Mesenchymal stem cell (in vitro differentiated cells and primary cell): ENCODE results near the gene UGCG.
"Not testable (repeated sequence)": the region's sequence is repeated elsewhere in the genome, so short reads cannot be mapped to it uniquely, and the experiment has no call there.

Source experiments
- DNase-seq: peaks from one replicate; pipeline ENCODE4 v3.0.0-alpha.2; 2013
- H2AFZ ChIP-seq: one replicate; pipeline ENCODE4 v1.6.1; 2013; ENCODE audit warnings: low read depth, mild to moderate bottlenecking, control low read depth, inconsistent platforms, low read length, moderate library complexity
- H2AK5ac ChIP-seq: 2 replicates; pipeline ENCODE4 v1.6.1; 2013; ENCODE audit warnings: low read length, moderate library complexity, mild to moderate bottlenecking, inconsistent platforms; ENCODE audit not compliant: severe bottlenecking
- H2BK120ac ChIP-seq: one replicate; pipeline ENCODE4 v1.6.1; 2013; ENCODE audit warnings: low read depth, mild to moderate bottlenecking, inconsistent platforms, low read length, moderate library complexity
- H2BK12ac ChIP-seq, 2 experiments: one replicate each; pipeline ENCODE4 v1.6.1; 2013; ENCODE audit warnings: inconsistent platforms in 2 of 2, low read length in 2 of 2, mild to moderate bottlenecking in 2 of 2, moderate library complexity in 2 of 2, control low read depth in 1 of 2
- H2BK15ac ChIP-seq: one replicate; pipeline ENCODE4 v1.6.1; 2013; ENCODE audit warnings: mild to moderate bottlenecking, low read depth, inconsistent platforms; ENCODE audit not compliant: poor library complexity, severe bottlenecking
- H2BK5ac ChIP-seq: 2 replicates; pipeline ENCODE4 v1.6.1; 2013; ENCODE audit warnings: low read depth, mild to moderate bottlenecking, low read length, control low read depth, inconsistent platforms; ENCODE audit not compliant: poor library complexity, severe bottlenecking
- H3K14ac ChIP-seq, 2 experiments: one replicate each; pipeline ENCODE4 v1.6.1; 2013; ENCODE audit warnings: inconsistent platforms in 2 of 2, low read length in 2 of 2, control low read depth in 1 of 2, mild to moderate bottlenecking in 1 of 2, moderate library complexity in 1 of 2
- H3K18ac ChIP-seq, 2 experiments: one replicate each; pipeline ENCODE4 v1.6.1; 2013; ENCODE audit warnings: inconsistent platforms in 2 of 2, low read length in 2 of 2, control low read depth in 1 of 2, low read depth in 1 of 2, mild to moderate bottlenecking in 1 of 2
- H3K23ac ChIP-seq, 2 experiments: one replicate each; pipeline ENCODE4 v1.6.1; 2013; ENCODE audit warnings: inconsistent platforms in 2 of 2, low read length in 2 of 2, mild to moderate bottlenecking in 2 of 2, moderate library complexity in 2 of 2, control low read depth in 1 of 2
- H3K27ac ChIP-seq: 2 replicates; pipeline ENCODE4 v1.5.1; 2013; ENCODE audit warnings: mild to moderate bottlenecking, moderate library complexity, low read length, control low read depth, inconsistent platforms; ENCODE audit not compliant: poor library complexity, severe bottlenecking
- H3K27me3 ChIP-seq, 2 experiments: 2 replicates each; pipeline versions ENCODE4 v1.6.1 to v1.7.0; 2013; ENCODE audit warnings: low read length in 2 of 2, mild to moderate bottlenecking in 2 of 2, moderate library complexity in 2 of 2, control low read depth in 1 of 2, inconsistent platforms in 1 of 2; ENCODE audit not compliant: control insufficient read depth in 1 of 2, insufficient read depth in 1 of 2
- H3K36me3 ChIP-seq, 2 experiments: 2 replicates each; pipeline versions ENCODE4 v1.6.1 to v1.7.0; 2013; ENCODE audit warnings: low read length in 2 of 2, control low read depth in 1 of 2, inconsistent platforms in 1 of 2, low read depth in 1 of 2, mild to moderate bottlenecking in 1 of 2; ENCODE audit not compliant: insufficient read depth in 2 of 2, control insufficient read depth in 1 of 2
- H3K4ac ChIP-seq, 2 experiments: one replicate each; pipeline ENCODE4 v1.6.1; 2013; ENCODE audit warnings: inconsistent platforms in 2 of 2, low read length in 2 of 2, mild to moderate bottlenecking in 2 of 2, moderate library complexity in 2 of 2, control low read depth in 1 of 2, low read depth in 1 of 2
- H3K4me1 ChIP-seq: 2 replicates; pipeline ENCODE4 v1.6.1; 2013; ENCODE audit warnings: low read depth, low read length, control low read depth; ENCODE audit not compliant: control insufficient read depth, insufficient read depth
- H3K4me2 ChIP-seq: 2 replicates; pipeline ENCODE4 v1.6.1; 2013; ENCODE audit warnings: low read length, mild to moderate bottlenecking, inconsistent platforms; ENCODE audit not compliant: poor library complexity, severe bottlenecking
- H3K4me3 ChIP-seq, 2 experiments: 2 replicates each; pipeline versions ENCODE4 v1.5.1 to v1.7.0; 2013; ENCODE audit warnings: low read length in 2 of 2, mild to moderate bottlenecking in 2 of 2, control low read depth in 1 of 2, low read depth in 1 of 2; ENCODE audit not compliant: insufficient read depth in 1 of 2
- H3K79me1 ChIP-seq: replicated peaks from 2 replicates; pipeline ENCODE4 v1.6.1; 2013; ENCODE audit warnings: mild to moderate bottlenecking, control low read depth, low read length, inconsistent platforms; ENCODE audit not compliant: poor library complexity, severe bottlenecking
- H3K9ac ChIP-seq: 2 replicates; pipeline ENCODE4 v1.7.0; 2013; ENCODE audit warnings: mild to moderate bottlenecking, low read length, moderate library complexity
- H3K9me3 ChIP-seq: 2 replicates; pipeline ENCODE4 v1.7.0; 2013; ENCODE audit warnings: mild to moderate bottlenecking, low read length; ENCODE audit not compliant: control insufficient read depth
- H4K8ac ChIP-seq: one replicate; pipeline ENCODE4 v1.6.1; 2013; ENCODE audit warnings: inconsistent platforms, mild to moderate bottlenecking, low read length, moderate library complexity
- H4K91ac ChIP-seq: one replicate; pipeline ENCODE4 v1.6.1; 2013; ENCODE audit warnings: mild to moderate bottlenecking, low read length, inconsistent platforms
- WGBS: methylation state at CpG from one replicate; pipeline ENCODE4 v1.1.7; 2013; ENCODE audit warnings: mixed read lengths; 5-methylcytosine and 5-hydroxymethylcytosine counted together

The UGCG gene

DNA sequence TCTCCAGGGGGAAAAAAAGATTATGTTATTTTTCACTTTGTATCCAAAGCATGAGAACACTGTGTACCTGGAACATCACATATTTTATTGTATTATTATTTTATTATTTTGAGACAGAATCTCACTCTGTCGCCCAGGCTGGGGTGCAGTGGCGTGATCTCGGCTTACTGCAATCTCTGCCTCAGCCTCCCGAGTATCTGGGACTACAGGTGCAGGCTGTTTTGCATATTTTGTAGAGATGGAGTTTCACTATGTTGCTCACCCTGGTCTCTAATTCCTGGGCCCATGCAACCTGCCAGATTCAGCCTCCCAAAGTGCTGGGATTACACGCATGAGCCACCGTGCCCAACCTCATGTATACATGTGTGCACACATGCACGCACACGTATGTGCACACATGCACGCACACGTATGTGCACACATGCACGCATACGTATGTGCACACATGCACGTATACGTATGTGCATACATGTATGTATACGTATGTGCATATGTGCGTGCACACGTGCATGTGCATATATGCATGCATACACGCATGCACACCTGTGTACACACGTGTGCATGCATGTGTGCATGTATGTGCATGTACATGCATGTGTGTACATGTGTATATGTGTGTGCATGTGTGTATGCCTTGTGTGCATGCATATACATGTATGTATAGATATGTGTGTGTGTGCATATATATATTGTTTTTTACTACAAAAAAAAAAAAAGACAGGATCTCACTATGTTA, 9.5 kb upstream of the UGCG start:
- WGBS, result 89% methylated on average over 19 of the region's 19 CpGs
- DNase-seq, result no peak
- Histone ChIP-seq H2BK15ac (no peak overlapping the region), H3K79me1 (no peaks in the 10 kb centered on the region), H2BK120ac (no peak overlapping the region), H4K91ac (peak overlapping the region; percentile 73), H3K27me3 (no peaks in the 10 kb centered on the region), H2BK12ac (no peak overlapping the region), H2BK5ac (no peak overlapping the region), H3K9ac (no peak overlapping the region), H3K4me3 (no peak overlapping the region), H3K36me3 (no peaks in the 10 kb centered on the region), H3K4ac (no peak overlapping the region), H3K9me3 (no peaks in the 10 kb centered on the region), H3K14ac (no peak overlapping the region), H2AK5ac (no peak overlapping the region), H3K4me1 (peaks cover 3% of the 10 kb centered on the region), H2AFZ (no peak overlapping the region), H3K27ac (no peak overlapping the region), H3K18ac (no peak overlapping the region), H3K4me2 (no peak overlapping the region), H4K8ac (peak overlapping the region; percentile 19), H3K23ac (no peak overlapping the region)

DNA sequence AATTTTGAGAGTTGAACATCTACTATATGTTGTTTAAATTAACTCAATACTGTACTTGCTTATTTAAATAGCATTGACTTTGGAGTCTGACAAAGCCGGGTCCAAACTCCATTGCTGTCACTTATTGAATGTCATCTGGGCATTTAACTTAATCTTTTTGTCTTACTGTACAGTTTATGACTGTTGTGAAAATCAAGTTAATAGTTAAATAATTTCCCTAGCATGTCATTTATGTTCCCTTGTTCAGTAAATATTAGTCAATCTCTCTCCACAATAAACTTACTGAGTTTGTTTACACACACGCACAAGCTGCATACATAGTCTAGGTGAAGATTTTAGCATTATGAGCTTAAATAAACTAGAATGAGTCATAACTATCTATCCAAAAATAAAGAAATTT, 6.3 kb upstream of the UGCG start:
- no peak overlapping the region for H2BK5ac ChIP-seq
- no peak overlapping the region for H2BK15ac ChIP-seq
- H2AK5ac ChIP-seq, result no peak overlapping the region
- no peak overlapping the region for H4K91ac ChIP-seq
- H3K18ac ChIP-seq, result no peak overlapping the region
- no peak overlapping the region for H3K4me3 ChIP-seq
- H3K36me3 ChIP-seq, result no peaks in the 10 kb centered on the region
- H3K27me3 ChIP-seq, result no peaks in the 10 kb centered on the region
- H2BK120ac ChIP-seq, result no peak overlapping the region
- no CpG with 5 or more reads among the region's 2 CpGs for WGBS
- H3K23ac ChIP-seq, result no peak overlapping the region
- H2AFZ ChIP-seq, result no peak overlapping the region
- no peak overlapping the region for H4K8ac ChIP-seq
- H2BK12ac ChIP-seq, result no peak overlapping the region
- H3K4ac ChIP-seq, result no peak overlapping the region
- H3K4me2 ChIP-seq, result no peak overlapping the region
- DNase-seq, result no peak
- H3K79me1 ChIP-seq, result no peaks in the 10 kb centered on the region
- H3K4me1 ChIP-seq, result peaks cover 5% of the 10 kb centered on the region
- no peak overlapping the region for H3K9ac ChIP-seq
- H3K14ac ChIP-seq, result no peak overlapping the region
- no peaks in the 10 kb centered on the region for H3K9me3 ChIP-seq
- H3K27ac ChIP-seq, result no peak overlapping the region

DNA sequence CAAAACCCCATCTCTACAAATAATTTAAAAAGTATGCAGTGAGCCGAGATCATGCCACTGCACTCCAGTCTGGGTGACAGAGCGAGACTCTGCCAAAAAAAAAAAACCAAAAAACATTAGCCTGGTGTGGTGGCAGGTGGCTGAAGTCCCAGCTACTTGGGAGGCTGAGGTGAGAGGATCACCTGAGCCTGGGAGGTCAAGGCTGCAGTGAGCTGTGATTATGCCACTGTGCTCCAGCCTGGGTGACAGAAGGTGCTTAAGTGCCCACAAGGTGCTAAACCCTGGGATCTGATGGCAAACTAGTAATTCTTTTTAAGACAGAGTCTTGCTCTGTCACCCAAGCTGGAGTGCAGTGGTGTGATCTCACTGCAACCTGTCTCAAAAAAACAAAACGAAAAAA, 5.7 kb upstream of the UGCG start:
- H4K91ac ChIP-seq, H3K4me2 ChIP-seq, H3K4me3 ChIP-seq, H4K8ac ChIP-seq, H3K14ac ChIP-seq, H3K23ac ChIP-seq, H3K9me3 ChIP-seq, H2BK5ac ChIP-seq, H3K4ac ChIP-seq, H2BK120ac ChIP-seq, H3K27me3 ChIP-seq, DNase-seq, H2AFZ ChIP-seq, H2BK15ac ChIP-seq, H3K36me3 ChIP-seq, H3K79me1 ChIP-seq, H3K4me1 ChIP-seq, H3K18ac ChIP-seq, H3K9ac ChIP-seq, H2AK5ac ChIP-seq, H3K27ac ChIP-seq: not testable (repeated sequence)
- peak overlapping the region in 1 of 2 experiments; percentile 42 for H2BK12ac ChIP-seq
- 100% methylated on average over 2 of the region's 3 CpGs for WGBS

DNA sequence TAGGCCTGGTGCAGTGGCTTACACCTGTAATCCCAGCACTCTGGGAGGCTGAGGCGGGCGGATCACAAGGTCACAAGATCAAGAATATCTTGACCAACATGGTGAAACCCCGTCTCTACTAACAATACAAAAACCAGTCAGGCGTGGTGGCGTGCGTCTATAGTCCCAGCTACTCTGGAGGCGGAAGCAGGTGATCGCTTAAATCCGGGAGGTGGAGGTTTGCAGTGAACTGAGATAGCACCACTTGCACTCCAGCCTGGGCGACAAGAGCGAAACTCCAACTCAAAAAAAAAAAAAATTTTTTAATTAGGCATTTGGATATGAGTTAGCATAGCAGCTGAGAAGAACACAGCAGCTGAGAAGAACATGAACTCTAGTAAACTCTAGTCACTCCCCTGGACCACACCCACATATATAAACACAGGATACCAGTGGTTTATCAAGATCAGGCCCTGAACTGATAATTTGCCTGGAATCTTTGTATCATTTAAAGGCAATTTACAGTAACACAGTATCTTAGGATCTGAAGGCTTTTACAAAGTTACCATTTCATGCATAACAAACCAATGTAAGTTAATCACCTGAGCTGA, 4.6 kb upstream of the UGCG start:
- Histone ChIP-seq H2AK5ac (no peak overlapping the region), H2BK12ac (no peak overlapping the region), H2BK15ac (no peak overlapping the region), H4K91ac (no peak overlapping the region), H3K79me1 (no peaks in the 10 kb centered on the region), H3K14ac (no peak overlapping the region), H3K27me3 (no peaks in the 10 kb centered on the region), H3K9ac (no peak overlapping the region), H2BK5ac (no peak overlapping the region), H3K4me2 (no peak overlapping the region), H3K4me3 (no peak overlapping the region), H3K27ac (no peak overlapping the region), H2BK120ac (no peak overlapping the region), H2AFZ (no peak overlapping the region), H3K18ac (peak overlapping the region in 1 of 2 experiments; percentile 12), H3K4ac (no peak overlapping the region), H3K9me3 (no peaks in the 10 kb centered on the region), H3K23ac (no peak overlapping the region), H3K4me1 (peaks cover 6% of the 10 kb centered on the region), H3K36me3 (no peaks in the 10 kb centered on the region), H4K8ac (no peak overlapping the region)
- WGBS, result 100% methylated on average over 9 of the region's 11 CpGs
- no peak for DNase-seq
